Aorta (tissue), 5 donors: ENCODE data around the gene LDAF1. TPM values are rescaled to one million over a fixed set of nuclear protein-coding genes. Genes with fewer than 3 reads are reported as not detected.
"Not testable (repeated sequence)": the region's sequence is repeated elsewhere in the genome, so short reads cannot be mapped to it uniquely, and the experiment has no call there.

ENCODE experiments used
- ATAC-seq: fragments of 200-7000 bp; cut with Tn5 transposase; one replicate; pipeline ENCODE4 v1.9.1; 2022; ENCODE audit warnings: moderate library complexity; ENCODE audit not compliant: low FRiP score
- DNase-seq, 2 donors: peaks; one replicate each; pipeline ENCODE4 v3.0.0-alpha.2; 2020
- H3K27ac ChIP-seq, 2 donors: one replicate each; pipeline ENCODE4 v1.5.1; 2013; ENCODE audit warnings: low read length in 2 of 2, mild to moderate bottlenecking in 2 of 2, moderate library complexity in 2 of 2, control low read depth in 1 of 2, inconsistent platforms in 1 of 2, low read depth in 1 of 2
- H3K27me3 ChIP-seq, 2 donors: one replicate each; pipeline ENCODE4 v1.6.1; 2013; ENCODE audit warnings: control low read depth in 1 of 2, low read length in 1 of 2, mild to moderate bottlenecking in 1 of 2, moderate library complexity in 1 of 2; ENCODE audit not compliant: insufficient read depth in 2 of 2, control insufficient read depth in 1 of 2
- H3K36me3 ChIP-seq, 2 donors: one replicate each; pipeline ENCODE4 v1.6.1; 2013; ENCODE audit warnings: control low read depth in 1 of 2, low read length in 1 of 2, mild to moderate bottlenecking in 1 of 2; ENCODE audit not compliant: insufficient read depth in 2 of 2, control insufficient read depth in 1 of 2
- H3K4me1 ChIP-seq, 2 donors: one replicate each; pipeline ENCODE4 v1.6.1; 2013; ENCODE audit warnings: low read length in 2 of 2, control low read depth in 1 of 2, mild to moderate bottlenecking in 1 of 2, moderate library complexity in 1 of 2; ENCODE audit not compliant: insufficient read depth in 2 of 2, control insufficient read depth in 1 of 2
- H3K4me3 ChIP-seq, 2 donors: one replicate each; pipeline ENCODE4 v1.5.1; 2013; ENCODE audit warnings: low read length in 2 of 2, control low read depth in 1 of 2, mild to moderate bottlenecking in 1 of 2
- H3K9me3 ChIP-seq: one replicate; pipeline ENCODE4 v1.6.1; 2013; ENCODE audit warnings: mild to moderate bottlenecking, low read length; ENCODE audit not compliant: control insufficient read depth
- WGBS, 2 donors: extraction: QIAGEN DNeasy Blood & Tissue Kit; methylation state at CpG; one replicate each; pipeline ENCODE4 v1.1.7; 2013; 5-methylcytosine and 5-hydroxymethylcytosine counted together
- intact Hi-C, 2 donors: fragments of 100-400 bp; cut with DNase I; formaldehyde crosslinking; loops; one replicate each; pipeline versions ENCODE4 v1.14.2 to v1.15.0; 2022
- long read RNA-seq, 2 donors: library from polyadenylated mRNA; unstranded; transcript quantifications; one replicate each; pipeline ENCODE4 v2.0.0, GENCODE V29; 2020 to 2021
- polyA plus RNA-seq, 2 donors: library from polyadenylated mRNA; stranded (reverse); fragments of 200-250 nt; gene quantifications; one replicate each; pipeline ENCODE4 v1.2.3, GENCODE V29; 2013
- total RNA-seq, 2 donors: library from RNA; stranded (reverse); fragmentation: NEBNext Ultra II Directional; extraction: Animal tissue kit (Norgen Biotek cat#: 25700); gene quantifications; one replicate each; pipeline ENCODE4 v1.2.1, GENCODE V29; 2021
- donor health status: healthy with polysubstance abuse.
- donor health status: Bipolar disorder and iron deficiency.
- donor health status: DM: no; HTN: no; CAD: no.
- donor health status: DM: no; HTN: no; CAD: no.
- donor health status: DM: yes; HTN: yes; CAD: no.

LDAF1 gene
- total RNA-seq: 10 to 100 TPM; 42.8 to 55.5 TPM
- polyA plus RNA-seq: 10 to 100 TPM; 57.1 to 62.5 TPM
- long read RNA-seq, donor 1, transcript TMEM159-203 (6 exons, 1,378 nt): minor isoform, 14 of 218 reads
- long read RNA-seq, donor 1, transcript TMEM159-202 (5 exons, 1,812 nt): major isoform, 81 of 218 reads
- long read RNA-seq, donor 1, transcript TMEM159-201 (5 exons, 2,014 nt): minor isoform, 74 of 218 reads
- long read RNA-seq, donor 1, partial matches to known transcripts: 10 of 218 reads
- long read RNA-seq, donor 1, other reads (novel, unspliced or antisense): 37 of 218 reads
- long read RNA-seq, donor 2, transcript TMEM159-201 (5 exons, 2,014 nt): minor isoform, 5 of 32 reads
- long read RNA-seq, donor 2, transcript TMEM159-202 (5 exons, 1,812 nt): major isoform, 15 of 32 reads
- long read RNA-seq, donor 2, partial matches to known transcripts: 3 of 32 reads
- long read RNA-seq, donor 2, other reads (novel, unspliced or antisense): 7 of 32 reads

DNA sequence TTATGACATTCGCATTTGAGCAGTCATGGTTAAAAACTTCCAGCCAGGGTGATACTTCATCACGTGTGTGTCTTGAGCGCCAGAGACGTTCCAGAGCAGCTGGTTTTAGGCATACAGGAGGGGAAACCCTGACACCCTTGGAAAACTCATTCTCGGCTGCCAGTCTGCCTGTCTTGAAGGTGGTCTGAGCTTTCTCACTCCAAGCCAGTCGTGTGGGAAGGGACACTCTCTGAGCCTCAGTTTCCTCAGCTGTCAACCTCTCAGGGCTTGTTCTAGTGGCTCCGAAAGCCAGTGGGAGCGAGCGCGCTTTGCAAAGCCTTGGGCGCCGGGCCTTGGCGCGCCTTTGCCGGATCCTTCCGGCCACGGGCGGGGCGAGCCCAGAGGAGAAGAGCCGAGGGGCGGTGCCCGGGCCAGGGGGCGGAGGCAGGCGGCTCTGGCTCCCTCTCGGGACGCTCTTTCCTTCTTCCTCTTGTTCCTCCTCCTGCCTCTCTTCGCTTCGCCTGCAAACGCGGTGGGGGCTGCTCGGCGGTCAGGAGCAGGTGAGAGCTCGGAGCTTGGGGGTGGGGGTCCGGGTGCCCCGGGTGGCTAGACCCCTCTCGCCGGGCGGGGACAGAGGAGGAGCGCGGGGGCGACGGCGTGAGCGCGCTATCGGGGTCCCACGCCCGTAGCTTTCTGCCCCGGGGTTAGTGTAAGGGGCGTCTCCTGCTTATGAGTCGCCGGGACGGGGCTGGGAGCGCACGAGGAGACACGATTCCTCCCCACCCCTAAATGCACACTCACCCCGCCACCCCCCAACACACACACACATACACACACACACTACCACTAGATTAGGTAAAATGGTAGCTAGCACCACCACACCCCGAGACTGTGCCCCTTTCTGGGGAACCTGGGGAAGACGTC, at the start of gene LDAF1:
TSS of gene LDAF1 (plus strand) at position 467 of the 903 bp plus-strand sequence. CDS start 2,509 bp downstream, outside the sequence.
- Histone ChIP-seq H3K36me3 (no peaks in the 10 kb centered on the region), H3K27me3 (no peaks in the 10 kb centered on the region), H3K4me1 (no peaks in the 10 kb centered on the region), H3K27ac (peak within 1 kb of the TSS; percentile 36 to 48), H3K9me3 (no peaks in the 10 kb centered on the region), H3K4me3 (peak within 1 kb of the TSS; percentile 78 to 94)
- WGBS, 2 donors: 0 to 1% methylated on average over 45 to 59 of the region's 59 CpGs
- intact Hi-C loops: loop anchor here (2.0 kb wide), 2 partner anchors 120 to 142 kb away; partner anchors contain the start of gene CRYM (in 1 of the 2)
- ATAC-seq (peak; percentile 95), DNase-seq (peak; percentile 92 to 96)

DNA sequence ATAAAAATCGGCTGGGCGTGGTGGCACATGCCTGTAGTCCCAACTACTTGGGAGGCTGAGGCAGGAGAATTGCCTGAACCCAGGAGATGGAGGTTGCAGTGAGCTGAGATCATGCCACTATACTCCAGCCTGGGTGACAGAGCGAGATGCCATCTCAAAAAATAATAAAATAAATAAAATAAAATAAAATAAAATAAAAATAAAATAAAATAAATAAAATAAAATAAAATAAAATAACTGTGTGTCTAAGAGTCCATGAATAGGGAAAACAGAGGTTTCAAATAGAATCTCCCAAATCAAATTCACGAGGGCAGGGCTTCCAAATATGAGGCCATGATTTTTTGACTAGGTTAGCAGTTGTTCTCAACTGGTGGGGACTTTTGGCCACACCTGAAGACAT, 42.9 kb upstream of the LDAF1 start:
- ATAC-seq, intact Hi-C loops, H3K27me3 ChIP-seq, DNase-seq, H3K27ac ChIP-seq, H3K4me1 ChIP-seq, H3K9me3 ChIP-seq, H3K4me3 ChIP-seq, H3K36me3 ChIP-seq: not testable (repeated sequence)
- 98% methylated on average over 4 of the region's 4 CpGs for WGBS, 2 donors

DNA sequence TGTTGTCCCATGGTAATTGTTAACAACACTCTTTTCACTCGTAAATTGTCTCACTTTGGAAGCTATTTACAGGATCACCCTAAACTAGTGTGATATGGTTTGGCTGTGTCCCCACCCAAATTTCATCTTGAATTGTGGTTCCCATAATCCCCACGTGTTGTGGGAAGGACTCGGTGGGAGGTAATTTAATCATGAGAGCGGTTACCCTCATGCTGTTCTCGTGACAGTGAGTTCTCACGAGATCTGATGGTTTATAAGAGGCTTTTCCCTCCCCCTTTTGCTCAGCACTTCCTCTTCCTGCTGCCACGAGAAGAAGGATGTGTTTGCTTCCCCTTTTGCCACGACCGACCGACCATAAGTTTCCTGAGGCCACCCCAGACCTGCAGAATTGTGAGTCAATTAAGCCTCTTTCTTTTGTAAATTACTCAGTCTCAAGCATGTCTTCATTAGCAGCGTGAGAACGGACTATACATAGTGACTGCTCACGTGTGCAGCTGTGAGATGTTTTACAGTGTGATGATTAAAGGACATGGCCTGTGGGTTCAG, 42.3 kb upstream of the LDAF1 start:
- Histone ChIP-seq H3K9me3 (no peaks in the 10 kb centered on the region), H3K4me1 (no peaks in the 10 kb centered on the region), H3K27me3 (no peaks in the 10 kb centered on the region), H3K27ac (no peak overlapping the region), H3K4me3 (no peak overlapping the region), H3K36me3 (no peaks in the 10 kb centered on the region)
- WGBS, 2 donors: 28 to 38% methylated on average over 13 of the region's 13 CpGs
- ATAC-seq (no peak), DNase-seq (no peak)
- intact Hi-C loops: no loop called here

DNA sequence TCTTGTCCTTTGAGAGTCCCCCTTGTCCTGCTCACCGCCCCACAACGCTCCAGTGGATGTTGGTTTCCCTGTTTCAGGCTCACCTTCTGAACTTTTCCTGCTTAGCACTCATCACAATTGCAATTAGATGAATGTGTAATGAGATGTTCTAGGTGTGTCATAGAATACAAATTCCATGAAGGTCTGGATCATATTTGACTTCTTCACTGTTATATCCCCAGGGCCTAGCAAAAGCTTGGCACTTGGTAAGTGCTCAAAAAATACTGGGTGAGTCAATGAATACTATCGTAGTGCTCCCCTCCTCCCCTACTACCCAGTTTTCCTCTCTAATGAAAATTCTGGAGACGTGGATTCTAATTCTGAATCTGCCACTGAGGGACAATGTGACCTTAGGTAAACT, 40.9 kb upstream of the LDAF1 start:
- 87 to 90% methylated on average over 4 of the region's 4 CpGs for WGBS, 2 donors
- no peak overlapping the region for H3K27ac ChIP-seq
- no peak overlapping the region for H3K4me3 ChIP-seq
- ATAC-seq: no peak
- H3K36me3 ChIP-seq: no peaks in the 10 kb centered on the region
- H3K27me3 ChIP-seq: no peaks in the 10 kb centered on the region
- DNase-seq: no peak
- intact Hi-C loops: no loop called here
- no peaks in the 10 kb centered on the region for H3K4me1 ChIP-seq
- H3K9me3 ChIP-seq: no peaks in the 10 kb centered on the region

DNA sequence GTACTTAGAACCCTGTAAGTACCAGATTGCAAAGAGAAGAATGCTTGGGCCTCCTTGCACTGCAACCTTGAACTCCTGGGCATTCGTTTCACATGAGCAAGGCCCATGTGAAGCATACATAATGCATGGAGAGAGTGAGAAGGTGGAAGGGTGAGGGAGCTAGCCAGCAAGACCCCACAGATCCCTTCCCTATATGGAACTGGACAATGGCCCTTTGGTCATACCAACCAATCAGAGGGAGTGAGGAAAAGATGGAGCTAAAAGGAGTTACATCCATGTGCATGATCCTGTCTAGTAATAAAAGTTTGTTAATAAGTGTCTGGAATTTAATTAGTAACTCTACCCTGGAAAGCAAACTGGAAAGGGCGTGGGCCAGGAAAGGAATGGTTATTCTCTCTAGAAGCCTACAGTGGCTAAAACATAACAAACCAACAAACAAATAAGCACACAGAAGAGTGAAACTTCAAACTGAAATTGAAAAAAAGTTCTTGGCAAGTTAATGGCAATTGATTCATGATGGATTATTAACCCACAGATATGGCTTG, 37.4 kb upstream of the LDAF1 start:
- no peaks in the 10 kb centered on the region for H3K4me1 ChIP-seq
- no peaks in the 10 kb centered on the region for H3K36me3 ChIP-seq
- DNase-seq (no peak), ATAC-seq (no peak)
- intact Hi-C loops: no loop called here
- H3K27ac ChIP-seq: no peak overlapping the region
- no peaks in the 10 kb centered on the region for H3K9me3 ChIP-seq
- WGBS, 2 donors: 85 to 90% methylated on average over 2 of the region's 2 CpGs
- no peaks in the 10 kb centered on the region for H3K27me3 ChIP-seq
- H3K4me3 ChIP-seq: no peak overlapping the region

DNA sequence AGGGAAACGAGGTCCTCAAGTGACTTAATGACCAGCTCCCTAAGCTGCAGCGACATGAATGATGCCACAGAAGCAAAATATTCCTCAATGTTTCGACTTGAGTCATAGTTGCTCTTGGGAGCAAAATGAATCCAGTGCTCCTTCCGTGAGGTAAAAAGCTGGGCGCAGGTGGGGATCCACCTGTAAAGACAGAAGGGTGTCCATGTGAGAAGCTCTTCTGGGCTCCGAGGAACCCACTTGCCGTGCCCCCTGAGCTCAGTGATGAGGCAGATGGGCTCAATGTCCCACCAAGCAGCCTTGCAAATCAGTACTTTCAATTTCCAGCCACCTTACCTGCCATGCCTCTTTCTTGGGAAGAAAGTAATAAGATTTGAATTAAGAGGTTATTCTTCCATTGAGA, 33.3 kb upstream of the LDAF1 start:
- Histone ChIP-seq H3K9me3 (no peaks in the 10 kb centered on the region), H3K4me3 (no peak overlapping the region), H3K27me3 (no peaks in the 10 kb centered on the region), H3K27ac (no peak overlapping the region), H3K36me3 (no peaks in the 10 kb centered on the region), H3K4me1 (no peaks in the 10 kb centered on the region)
- no peak for DNase-seq
- WGBS, 2 donors: 91 to 93% methylated on average over 7 of the region's 7 CpGs
- intact Hi-C loops: no loop called here
- ATAC-seq: no peak

DNA sequence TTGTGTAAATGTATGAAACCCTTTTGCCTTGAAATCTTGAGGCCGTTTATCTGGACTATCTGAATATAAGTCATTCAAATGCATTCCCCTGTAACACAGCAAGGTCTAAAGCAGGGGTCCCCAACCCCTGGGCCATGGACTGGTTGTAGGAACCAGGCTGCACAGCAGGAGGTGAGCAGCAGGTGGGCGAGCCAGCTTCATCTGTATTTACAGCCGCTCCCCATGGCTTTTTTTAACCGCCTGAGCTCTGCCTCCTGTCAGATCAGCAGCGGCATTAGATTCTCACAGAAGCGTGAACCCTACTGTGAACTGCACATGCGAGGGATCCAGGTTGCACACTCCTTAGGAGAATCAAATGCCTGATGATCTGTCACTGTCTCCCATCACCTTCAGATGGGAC, 32.0 kb upstream of the LDAF1 start:
- H3K4me1 ChIP-seq: no peaks in the 10 kb centered on the region
- WGBS, 2 donors: 71 to 79% methylated on average over 7 of the region's 7 CpGs

DNA sequence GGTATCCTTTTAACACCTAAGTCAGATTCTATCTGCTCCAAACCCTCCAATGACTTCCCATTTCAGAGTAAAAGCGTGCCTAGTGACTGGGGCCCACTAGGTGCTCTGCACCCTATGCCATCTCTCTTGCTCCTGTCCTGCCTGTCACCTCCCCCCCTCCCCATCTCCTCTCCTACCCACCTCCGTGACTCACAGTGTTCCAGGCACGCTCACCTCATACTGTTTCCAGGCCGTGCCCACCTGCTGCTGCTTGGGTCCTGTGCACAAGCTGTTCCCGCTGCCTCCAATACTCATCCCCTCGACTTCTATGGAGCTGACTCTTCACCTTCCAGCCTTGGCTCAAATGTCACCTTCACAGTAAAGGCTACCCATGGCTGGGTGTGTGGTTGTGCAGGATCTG, 29.5 kb upstream of the LDAF1 start:
- no peak for DNase-seq
- 88 to 94% methylated on average over 6 of the region's 6 CpGs for WGBS, 2 donors
- H3K27ac ChIP-seq: no peak overlapping the region
- no peak overlapping the region for H3K4me3 ChIP-seq
- H3K36me3 ChIP-seq: no peaks in the 10 kb centered on the region
- H3K27me3 ChIP-seq: no peaks in the 10 kb centered on the region
- intact Hi-C loops: no loop called here
- no peaks in the 10 kb centered on the region for H3K9me3 ChIP-seq
- H3K4me1 ChIP-seq: no peaks in the 10 kb centered on the region
- ATAC-seq: no peak

More for the DNA sequence above, 32.0 kb upstream of the LDAF1 start:
- Histone ChIP-seq H3K36me3 (no peaks in the 10 kb centered on the region), H3K4me3 (no peak overlapping the region), H3K27ac (no peak overlapping the region), H3K9me3 (no peaks in the 10 kb centered on the region), H3K27me3 (no peaks in the 10 kb centered on the region)
- intact Hi-C loops: no loop called here
- DNase-seq (no peak), ATAC-seq (no peak)
